ENCODE data around the gene AMFR.

The AMFR gene

DNA sequence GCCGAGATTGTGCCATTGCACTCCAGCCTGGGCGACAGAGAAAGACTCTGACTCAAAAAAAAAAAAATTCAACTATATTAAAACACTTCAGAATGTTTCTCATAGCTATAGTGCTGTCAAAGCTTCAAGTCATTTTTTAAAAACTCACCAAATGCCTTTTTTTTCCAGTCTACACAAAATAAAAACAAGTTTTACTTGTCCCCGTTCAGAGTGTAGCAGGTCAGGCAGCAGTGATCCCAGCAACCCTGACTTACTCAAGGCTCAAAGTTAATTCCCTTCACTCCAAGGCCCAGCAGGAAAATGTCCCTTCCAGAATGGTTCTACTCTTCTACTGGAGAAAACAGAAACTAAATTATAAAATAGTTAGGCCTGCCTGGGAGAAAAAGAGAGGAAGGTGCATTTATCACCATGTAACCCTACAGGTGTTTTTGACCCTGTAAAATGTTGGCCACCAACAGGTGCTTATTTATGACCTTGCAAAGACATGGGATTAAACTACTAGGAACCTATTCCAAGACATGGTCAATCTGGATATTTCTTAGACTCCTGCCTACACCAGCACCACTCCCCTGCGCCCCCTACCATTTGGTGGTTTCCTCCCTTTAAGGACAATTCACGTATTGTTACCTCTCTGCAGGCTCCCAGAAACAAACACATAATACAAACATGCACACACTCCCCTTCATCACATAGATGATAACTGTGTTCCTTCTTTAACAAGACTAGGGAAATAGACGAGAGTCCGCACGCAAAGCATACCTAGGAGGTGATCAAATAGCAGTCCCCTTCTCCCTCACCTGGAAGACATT, 5.4 kb downstream of the AMFR start:
- Histone ChIP-seq H3K27ac (no peak overlapping the region), H3K4me1 (ENCODE audit: control insufficient read depth in 1 of 2, insufficient read depth in 1 of 2, low read depth in 1 of 2, low read length in 1 of 2) (peaks cover 32 to 34% of the 10 kb centered on the region in 2 experiments), H3K27me3 (no peaks in the 10 kb centered on the region), H3K9me3 (no peaks in the 10 kb centered on the region), H3K36me3 (no peaks in the 10 kb centered on the region), H3K4me3 (ENCODE audit: low read depth in 1 of 2, low read length in 1 of 2) (no peak overlapping the region)
- TF ChIP-seq CTCF (IDR thresholded peaks at IDR 0.05): no peak

DNA sequence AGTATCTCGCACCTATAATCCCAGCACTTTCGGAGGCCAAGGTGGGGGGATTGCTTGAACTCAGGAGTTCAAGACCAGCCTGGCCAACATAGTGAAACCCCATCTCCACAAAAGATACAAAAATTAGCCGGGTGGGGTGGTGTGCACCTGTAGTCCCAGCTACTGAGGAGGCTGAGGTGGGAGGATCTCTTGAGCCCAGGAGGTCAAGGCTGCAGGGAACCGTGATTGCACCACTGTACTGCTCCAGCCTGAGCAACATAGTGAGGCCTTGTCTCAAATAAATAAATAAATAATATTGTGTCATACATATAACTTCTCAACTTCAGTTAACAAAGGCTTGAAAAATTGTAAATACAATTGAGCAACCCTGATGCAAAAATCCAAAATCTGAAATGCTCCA, 8.2 kb downstream of the AMFR start:
- Histone ChIP-seq H3K9me3 (no peaks in the 10 kb centered on the region), H3K27ac (no peak overlapping the region), H3K27me3 (no peaks in the 10 kb centered on the region), H3K36me3 (peaks cover under 1% of the 10 kb centered on the region), H3K4me1 (ENCODE audit: control insufficient read depth in 1 of 2, insufficient read depth in 1 of 2, low read depth in 1 of 2, low read length in 1 of 2) (peaks cover 15 to 19% of the 10 kb centered on the region in 2 experiments), H3K4me3 (ENCODE audit: low read depth in 1 of 2, low read length in 1 of 2) (no peak overlapping the region)
- no peak for TF ChIP-seq CTCF (IDR thresholded peaks at IDR 0.05)

GRCh38 chr16:56415875-56416274, 9.5 kb downstream of the AMFR start:
- no peak for TF ChIP-seq CTCF (IDR thresholded peaks at IDR 0.05)
- no peaks in the 10 kb centered on the region for H3K9me3 ChIP-seq
- peak overlapping the region in 1 of 2 experiments; percentile 12 for H3K4me3 ChIP-seq (ENCODE audit: low read depth in 1 of 2, low read length in 1 of 2)
- H3K36me3 ChIP-seq: peaks cover 8% of the 10 kb centered on the region
- H3K27me3 ChIP-seq: no peaks in the 10 kb centered on the region
- H3K4me1 ChIP-seq (ENCODE audit: control insufficient read depth in 1 of 2, insufficient read depth in 1 of 2, low read depth in 1 of 2, low read length in 1 of 2): peaks cover 15 to 19% of the 10 kb centered on the region in 2 experiments
- peak overlapping the region; percentile 67 for H3K27ac ChIP-seq

DNA sequence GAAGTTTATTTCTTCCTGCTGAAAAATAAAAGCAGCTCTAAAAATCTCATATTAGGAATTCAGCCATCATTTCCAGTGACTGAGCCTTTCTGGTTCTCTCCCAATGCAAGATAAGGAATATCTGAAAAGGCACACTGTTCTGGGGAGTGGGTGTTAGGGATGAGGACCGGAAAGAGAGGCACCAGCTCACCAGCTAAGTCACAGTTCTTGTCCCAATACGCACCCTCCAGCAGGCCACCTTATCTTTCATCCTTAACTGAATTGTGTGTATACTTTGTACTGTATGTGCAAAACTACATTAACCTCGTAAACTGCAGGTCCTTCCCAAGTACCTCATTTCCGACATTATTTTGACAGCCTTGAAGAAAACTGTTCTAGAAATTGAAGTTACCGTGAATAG, 11.0 kb downstream of the AMFR start:
- TF ChIP-seq CTCF (IDR thresholded peaks at IDR 0.05): no peak
- H3K9me3 ChIP-seq: no peaks in the 10 kb centered on the region
- no peak overlapping the region for H3K27ac ChIP-seq
- peaks cover 15 to 19% of the 10 kb centered on the region in 2 experiments for H3K4me1 ChIP-seq (ENCODE audit: control insufficient read depth in 1 of 2, insufficient read depth in 1 of 2, low read depth in 1 of 2, low read length in 1 of 2)
- no peak overlapping the region for H3K4me3 ChIP-seq (ENCODE audit: low read depth in 1 of 2, low read length in 1 of 2)
- H3K27me3 ChIP-seq: no peaks in the 10 kb centered on the region
- H3K36me3 ChIP-seq: peaks cover 14% of the 10 kb centered on the region

DNA sequence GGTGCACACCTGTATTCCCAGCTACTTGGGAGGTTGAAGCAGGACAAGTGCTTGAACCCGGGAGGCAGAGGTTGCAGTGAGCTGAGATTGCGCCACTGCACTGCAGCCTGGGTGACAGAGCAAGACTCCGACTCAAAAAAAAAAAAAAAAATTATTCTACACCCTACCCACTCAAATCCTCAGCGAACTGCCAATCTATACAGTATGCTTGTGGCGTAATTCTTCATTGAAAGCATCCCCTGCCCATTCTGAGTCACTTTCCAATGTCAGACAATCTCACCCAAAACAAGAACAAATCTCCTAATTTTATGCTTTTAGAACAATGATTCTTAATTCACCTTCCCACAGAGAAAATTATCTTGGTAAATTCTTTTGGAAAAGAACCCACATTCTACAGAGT, 12.0 kb downstream of the AMFR start:
- Histone ChIP-seq H3K36me3 (peaks cover 18% of the 10 kb centered on the region), H3K4me3 (ENCODE audit: low read depth in 1 of 2, low read length in 1 of 2) (no peak overlapping the region), H3K27me3 (no peaks in the 10 kb centered on the region), H3K27ac (no peak overlapping the region), H3K4me1 (ENCODE audit: control insufficient read depth in 1 of 2, insufficient read depth in 1 of 2, low read depth in 1 of 2, low read length in 1 of 2) (peaks cover 15 to 23% of the 10 kb centered on the region in 2 experiments), H3K9me3 (no peaks in the 10 kb centered on the region)
- TF ChIP-seq CTCF (IDR thresholded peaks at IDR 0.05): no peak

Measured in neutrophil (primary cell).